ENCODE results near the gene PRRX1. TPM values are rescaled to one million over a fixed set of nuclear protein-coding genes. Genes with fewer than 3 reads are reported as not detected.

The PRRX1 gene
- total RNA-seq, 1 donor from 2014 or later, result 169 TPM

DNA sequence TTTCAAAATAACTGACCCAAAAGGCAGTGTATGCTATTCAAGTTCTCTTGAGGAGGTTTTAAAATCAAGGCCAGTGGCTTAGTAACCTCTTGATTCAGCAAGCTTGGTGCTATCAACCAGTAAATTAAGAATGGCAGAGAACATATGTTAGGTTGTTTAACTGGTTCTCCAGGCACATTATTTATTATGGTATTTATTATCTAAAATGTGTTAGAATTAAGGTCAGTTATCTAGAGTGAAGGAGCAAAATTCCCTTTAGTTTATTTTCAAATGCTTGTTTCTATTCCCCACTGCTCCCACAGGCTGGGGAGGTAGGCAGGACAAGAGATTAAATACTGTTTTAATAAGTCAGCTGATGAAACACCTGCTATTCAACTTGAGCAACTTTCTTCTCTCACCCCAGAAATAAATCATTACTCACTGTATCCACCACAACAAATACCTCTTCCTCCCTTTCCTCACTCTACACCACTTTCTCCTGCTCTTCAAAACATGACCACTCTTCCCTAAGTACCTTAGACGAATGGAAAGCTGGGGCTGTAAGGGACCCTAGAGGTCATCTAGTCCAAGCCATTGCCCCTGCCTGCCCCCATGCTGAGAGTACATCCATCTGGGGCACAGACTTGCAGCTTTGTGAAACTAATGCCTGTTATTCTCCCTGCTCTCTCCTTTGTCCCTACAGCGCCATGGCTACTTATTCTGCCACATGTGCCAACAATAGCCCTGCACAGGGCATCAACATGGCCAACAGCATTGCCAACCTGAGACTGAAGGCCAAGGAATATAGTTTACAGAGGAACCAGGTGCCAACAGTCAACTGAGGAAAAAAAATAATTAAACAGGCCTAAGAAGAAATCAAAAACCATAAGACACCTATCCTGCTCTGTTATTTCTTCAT is 71.7 kb downstream of the PRRX1 start:
- intact Hi-C loops (cut with DNase I), result no loop called here
- ATAC-seq (peak; percentile 10), DNase-seq (ENCODE audit: low spot score) (no peak)

DNA sequence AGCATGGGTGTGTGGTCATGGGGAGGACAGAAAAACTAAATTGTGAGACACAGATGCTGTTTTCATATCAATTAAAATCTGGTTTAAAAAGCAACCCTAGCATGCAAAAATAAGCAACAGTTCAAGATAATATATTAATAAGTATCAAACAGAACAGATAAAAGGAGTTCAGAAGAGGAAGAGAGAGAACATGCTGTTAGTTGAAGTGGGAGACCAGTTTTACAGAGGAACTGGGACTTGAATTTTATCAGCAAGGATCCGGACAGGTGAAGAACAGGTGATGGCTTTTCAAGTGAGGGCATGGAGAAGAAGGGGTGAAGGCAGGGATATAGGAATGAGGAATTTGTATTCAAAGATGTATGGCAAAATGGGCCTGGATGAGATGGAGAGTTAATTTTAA is 75.9 kb downstream of the PRRX1 start:
- ATAC-seq (no peak), DNase-seq (ENCODE audit: low spot score) (no peak)
- intact Hi-C loops (cut with DNase I), result no loop called here

DNA sequence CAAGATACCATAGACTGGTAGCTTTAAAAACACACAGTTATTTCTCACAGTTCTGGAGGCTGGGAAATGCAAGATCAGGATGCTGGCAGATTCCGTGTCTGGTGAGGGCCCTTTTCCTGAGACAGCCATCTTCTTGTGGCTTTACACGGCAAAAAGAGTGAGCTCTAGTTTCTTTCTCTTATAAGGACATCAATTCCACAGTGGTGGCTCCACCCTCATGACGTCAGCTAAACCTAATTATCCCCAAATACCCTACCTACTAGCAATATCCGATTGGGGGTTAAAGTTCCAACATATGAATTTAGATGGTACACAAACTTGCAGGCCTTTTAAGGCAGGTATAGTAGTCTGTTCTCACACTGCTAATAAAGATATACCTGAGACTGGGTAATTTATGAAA is 77.7 kb downstream of the PRRX1 start:
- DNase-seq (ENCODE audit: low spot score) (no peak), ATAC-seq (no peak)
- intact Hi-C loops (cut with DNase I), result no loop called here

DNA sequence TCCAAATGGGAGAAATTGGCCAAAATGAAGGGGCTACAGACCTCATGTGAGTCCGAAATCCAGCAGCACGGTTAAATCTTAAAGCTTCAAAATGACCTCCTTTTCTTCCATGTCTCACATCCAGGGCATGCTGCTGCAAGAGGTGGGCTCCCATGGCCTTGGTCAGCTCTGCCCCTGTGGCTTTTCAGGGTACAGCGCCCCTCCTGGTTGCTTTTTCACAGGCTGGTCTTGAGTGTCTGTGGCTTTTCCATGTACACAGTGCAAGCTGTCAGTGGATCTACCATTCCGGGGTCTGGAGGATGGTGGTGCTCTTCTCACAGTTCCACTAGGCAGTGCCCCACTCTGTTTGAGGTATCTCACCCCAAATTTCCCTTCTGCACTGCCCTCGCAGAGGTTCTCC is 78.7 kb downstream of the PRRX1 start:
- intact Hi-C loops (cut with DNase I), result no loop called here
- ATAC-seq, result no peak
- DNase-seq (ENCODE audit: low spot score), result no peak

DNA sequence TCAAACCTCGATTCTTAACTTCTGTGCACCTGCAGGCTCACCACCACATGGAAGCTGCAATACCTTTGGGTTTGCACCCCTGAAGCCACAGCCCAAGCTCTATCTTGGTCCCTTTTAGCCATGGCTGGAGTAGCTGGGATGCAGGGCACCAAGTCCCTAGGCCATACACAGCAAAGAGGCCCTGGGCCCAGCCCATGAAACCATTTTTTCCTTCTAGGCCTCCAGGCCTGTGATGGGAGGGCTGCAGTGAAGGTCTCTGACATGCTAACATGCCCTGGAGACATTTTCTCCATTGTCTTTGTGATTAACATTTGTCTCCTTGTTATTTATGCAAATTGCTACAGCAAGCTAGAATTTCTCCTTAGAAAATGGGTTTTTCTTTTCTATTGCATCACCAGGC is 79.2 kb downstream of the PRRX1 start:
- no peak for ATAC-seq
- intact Hi-C loops (cut with DNase I), result no loop called here

DNA sequence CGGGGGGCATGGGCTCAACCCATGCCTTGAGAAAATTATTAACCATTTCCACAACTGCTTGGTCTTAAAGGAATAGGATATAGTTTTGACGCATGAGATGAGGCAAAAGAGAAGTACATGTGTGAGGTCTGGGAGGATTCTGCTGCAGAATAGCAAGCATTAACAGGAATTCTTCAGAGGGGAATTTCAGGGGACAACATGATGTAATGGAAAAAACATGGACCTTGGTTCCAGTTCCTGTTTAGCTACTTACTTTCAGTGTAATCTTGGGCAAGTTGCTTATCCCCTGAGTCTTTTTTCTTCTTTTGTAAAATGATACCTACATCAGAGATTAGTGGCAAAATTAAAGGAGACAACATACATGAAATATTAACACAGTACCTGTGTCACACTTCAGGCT is 85.6 kb downstream of the PRRX1 start:
- peak; percentile 46 for ATAC-seq
- DNase-seq (ENCODE audit: low spot score), result no peak
- intact Hi-C loops (cut with DNase I), result no loop called here

More for the DNA sequence above, 79.2 kb downstream of the PRRX1 start:
- DNase-seq (ENCODE audit: low spot score), result no peak

DNA sequence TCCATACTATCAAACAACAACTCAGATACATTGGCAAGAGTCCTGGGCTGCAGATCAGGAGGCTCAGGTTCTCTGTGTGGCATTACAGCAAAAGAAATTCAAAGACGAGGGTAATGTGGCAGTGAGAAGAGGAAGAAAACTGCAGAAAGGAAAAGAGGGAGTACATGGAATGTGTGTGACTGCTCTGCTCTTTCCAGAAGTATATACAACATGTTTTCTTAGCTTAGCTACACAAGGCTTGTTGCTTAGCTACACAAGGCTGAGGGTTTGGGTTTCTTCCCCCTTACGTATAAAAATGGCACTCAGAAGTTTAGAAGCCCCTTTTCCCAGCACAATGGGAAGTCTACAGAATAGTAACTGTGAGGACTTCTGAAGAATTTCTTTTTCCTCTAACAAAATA is 86.0 kb downstream of the PRRX1 start:
- ATAC-seq (no peak), DNase-seq (ENCODE audit: low spot score) (no peak)
- intact Hi-C loops (cut with DNase I), result loop anchor here (5.0 kb wide), 1 partner anchor 88 kb away; the partner anchor contains the start of gene PRRX1

DNA sequence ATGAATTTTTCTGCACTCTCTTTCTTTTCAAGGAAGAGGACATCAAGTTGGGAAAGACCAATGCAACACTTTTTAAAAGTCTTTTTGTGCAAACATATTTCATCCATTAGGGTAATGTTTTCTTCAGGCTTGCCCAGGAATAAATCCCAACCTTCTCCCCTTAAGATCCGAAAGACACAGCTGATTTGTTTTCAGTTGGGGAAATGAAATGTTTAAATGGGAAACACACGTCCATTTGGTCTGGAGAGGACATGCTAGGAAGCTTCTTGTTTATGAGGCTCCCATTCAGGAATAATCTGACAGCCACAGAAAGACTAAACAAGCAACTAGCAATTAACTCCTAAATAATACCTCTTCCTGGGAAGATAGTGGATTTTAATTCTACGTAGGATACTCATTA is 91.9 kb downstream of the PRRX1 start:
- no peak for DNase-seq (ENCODE audit: low spot score)
- intact Hi-C loops (cut with DNase I), result no loop called here
- ATAC-seq, result no peak

DNA sequence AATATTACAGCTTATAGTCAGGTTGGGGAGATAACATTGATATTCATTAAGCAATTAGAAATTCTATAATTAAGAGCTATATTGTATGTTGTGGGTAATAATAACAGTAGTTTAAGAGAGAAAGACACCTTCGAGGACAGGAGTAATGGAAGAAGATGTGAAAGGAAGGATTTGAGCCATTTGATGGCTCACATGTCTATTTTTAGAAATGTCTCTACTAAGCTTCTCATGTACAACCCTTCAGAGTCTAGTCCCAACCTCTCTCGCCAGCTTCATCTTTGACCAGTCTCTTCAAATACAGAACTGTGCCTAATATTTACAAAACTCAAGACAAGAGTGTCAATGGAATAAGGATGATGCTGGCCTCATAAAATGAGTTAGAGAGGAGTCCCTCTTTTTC is 95.1 kb downstream of the PRRX1 start:
- ATAC-seq (no peak), DNase-seq (ENCODE audit: low spot score) (no peak)
- intact Hi-C loops (cut with DNase I), result no loop called here

DNA sequence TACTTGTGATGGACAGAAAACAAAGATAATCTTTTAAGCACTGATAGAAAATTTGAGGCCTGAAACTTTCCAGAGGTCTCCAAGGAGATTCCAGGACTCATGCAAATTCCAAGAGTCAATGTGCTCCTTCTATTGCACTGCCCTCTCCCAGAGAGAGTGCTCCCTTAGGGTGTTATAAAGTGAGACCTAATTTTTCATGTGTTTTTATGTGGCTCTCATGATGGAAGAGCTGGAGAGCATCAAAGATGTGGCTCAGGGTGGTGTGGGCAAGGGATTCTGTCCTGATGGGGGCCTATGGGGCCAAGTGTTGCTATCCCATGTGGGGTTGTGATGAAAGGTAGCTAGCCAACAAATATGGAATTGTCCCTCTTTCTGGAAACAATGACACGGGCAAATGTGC is 101.3 kb downstream of the PRRX1 start:
- no peak for DNase-seq (ENCODE audit: low spot score)
- ATAC-seq, result peak; percentile 38
- intact Hi-C loops (cut with DNase I), result no loop called here

DNA sequence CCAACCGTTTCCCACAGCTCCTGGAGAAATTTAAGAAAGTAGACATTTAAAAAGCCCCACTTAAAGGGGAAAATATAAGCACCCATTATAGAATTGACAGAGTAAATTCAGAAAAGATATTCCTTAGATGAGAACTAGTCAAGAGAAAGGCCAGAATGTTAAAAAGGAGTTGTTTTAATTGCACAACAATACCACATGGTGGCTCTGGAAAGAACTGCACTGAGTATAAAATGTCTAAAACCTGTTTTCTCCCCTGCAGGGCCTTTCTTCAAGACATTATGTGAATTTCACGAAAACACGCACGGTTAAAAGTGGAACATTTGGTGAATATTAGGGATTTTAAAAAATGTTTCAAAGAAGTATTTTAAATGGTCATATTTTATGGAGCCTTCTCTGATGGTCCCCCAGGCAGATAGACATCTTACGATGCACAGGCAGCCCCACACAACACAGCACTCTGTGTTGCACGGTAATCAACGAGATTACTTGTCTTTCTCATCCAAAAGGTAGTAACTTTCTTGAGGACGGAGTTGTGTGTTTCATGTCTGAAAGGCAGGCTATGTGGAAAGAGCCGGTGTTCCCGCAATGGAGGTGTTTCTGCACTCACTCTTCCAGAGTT is 101.9 kb downstream of the PRRX1 start:
- intact Hi-C loops (cut with DNase I), result no loop called here
- ATAC-seq (peak; percentile 83), DNase-seq (ENCODE audit: low spot score) (no peak)

DNA sequence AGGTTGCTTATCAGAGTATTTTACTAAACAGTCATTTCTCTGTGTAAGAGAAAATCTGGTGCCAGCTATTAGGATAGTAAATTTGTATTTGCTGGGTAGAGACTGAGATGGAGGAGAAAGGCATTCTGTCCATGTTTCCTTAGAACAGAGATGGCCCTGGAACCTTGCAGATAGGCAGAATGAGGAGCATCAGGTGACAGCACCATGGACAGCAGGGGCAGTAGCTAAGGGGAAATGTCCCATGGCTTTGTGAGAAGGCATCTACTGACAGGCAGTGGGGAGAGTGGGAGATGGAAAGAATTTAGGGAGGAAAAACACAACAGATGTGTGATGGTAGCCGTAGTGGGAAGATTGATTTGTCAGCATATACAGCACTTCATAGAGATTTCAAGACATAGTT is 105.0 kb downstream of the PRRX1 start:
- intact Hi-C loops (cut with DNase I), result no loop called here
- DNase-seq (ENCODE audit: low spot score) (no peak), ATAC-seq (no peak)

DNA sequence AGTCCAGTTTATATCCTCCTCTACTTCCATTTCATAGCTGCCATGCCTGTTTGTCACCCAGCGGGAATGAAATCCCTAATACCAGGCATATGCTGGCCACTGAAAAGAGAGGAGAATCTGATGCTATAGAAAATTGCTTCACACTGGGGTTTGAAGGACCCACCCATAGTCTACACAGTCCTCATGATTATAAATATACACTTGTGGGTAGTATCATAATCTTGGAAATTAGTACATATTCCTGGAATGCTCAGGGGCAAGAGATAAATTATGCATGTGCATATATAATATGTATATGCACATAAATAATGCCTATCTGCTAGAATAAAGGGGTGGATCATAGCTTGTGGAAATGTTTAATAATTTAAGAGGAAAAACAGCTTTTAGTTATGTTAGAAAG is 105.8 kb downstream of the PRRX1 start:
- ATAC-seq, result no peak
- DNase-seq (ENCODE audit: low spot score), result no peak
- intact Hi-C loops (cut with DNase I), result no loop called here

DNA sequence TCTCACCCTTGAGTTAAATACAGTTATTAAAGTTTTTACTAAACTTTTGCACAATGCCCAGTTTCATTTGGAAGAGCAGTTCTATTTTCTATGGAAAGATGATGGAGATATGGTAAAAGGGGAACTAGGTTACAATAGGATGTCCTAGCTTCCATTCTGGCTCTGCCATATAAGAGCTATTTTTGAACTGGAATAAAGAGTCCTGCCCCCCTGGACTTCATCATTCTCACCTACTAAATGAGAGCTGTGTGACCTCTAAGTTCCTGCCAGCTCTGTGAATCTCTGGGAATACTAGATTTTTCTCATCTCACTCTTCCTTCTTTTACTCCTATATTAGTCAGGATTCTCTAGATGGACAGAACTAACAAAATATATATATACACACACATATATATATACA is 106.3 kb downstream of the PRRX1 start:
- ATAC-seq (no peak), DNase-seq (ENCODE audit: low spot score) (no peak)
- intact Hi-C loops (cut with DNase I), result no loop called here

DNA sequence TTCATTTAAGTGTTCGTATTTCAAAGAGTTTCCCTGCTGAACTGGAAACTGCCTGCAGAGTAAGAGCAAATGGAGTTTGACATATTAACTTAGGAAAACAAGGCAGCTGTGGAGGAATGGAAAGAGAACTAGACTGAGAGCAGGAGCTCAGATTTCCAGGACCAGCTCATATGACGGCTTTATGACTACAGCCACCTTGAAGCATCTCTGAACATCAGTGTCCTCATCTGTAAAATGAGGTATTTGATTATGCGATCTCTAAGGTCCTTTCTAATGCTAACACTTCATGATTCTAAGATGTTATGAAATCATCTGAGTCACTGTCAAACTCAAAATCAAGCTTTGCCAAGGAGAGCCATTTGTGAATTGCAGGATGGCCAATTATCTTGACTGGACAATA is 112.3 kb downstream of the PRRX1 start:
- intact Hi-C loops (cut with DNase I), result no loop called here
- ATAC-seq (peak; percentile 76), DNase-seq (ENCODE audit: low spot score) (no peak)

DNA sequence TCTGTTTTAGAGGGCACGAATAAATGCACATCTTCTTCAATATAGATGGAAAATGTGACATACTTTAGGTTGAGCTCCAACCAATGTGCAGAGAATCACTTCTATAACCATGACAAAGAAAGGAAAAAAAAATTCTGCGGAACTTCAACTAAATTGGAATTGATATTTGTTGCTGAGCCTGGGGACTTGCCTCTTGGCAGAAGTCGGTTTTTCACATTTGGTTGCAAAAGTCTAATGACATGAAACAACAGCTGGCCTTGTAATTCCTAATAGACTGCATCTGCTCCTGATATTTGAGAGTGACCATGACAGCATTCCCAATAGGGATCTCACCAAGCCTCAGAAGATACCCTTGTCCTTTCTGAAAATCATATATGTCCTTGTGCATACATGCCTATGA is 112.8 kb downstream of the PRRX1 start:
- ATAC-seq (peak; percentile 88), DNase-seq (ENCODE audit: low spot score) (no peak)
- intact Hi-C loops (cut with DNase I), result no loop called here

Other genes starting within 250 kb of the PRRX1 start
- gene GORAB, start 132.0 kb upstream of the PRRX1 start, total RNA-seq, result 15.3 TPM